WI38 (cell line): ENCODE measurements around the gene ARSD.
"Not testable (repeated sequence)": the region's sequence is repeated elsewhere in the genome, so short reads cannot be mapped to it uniquely, and the experiment has no call there.

Source experiments
- H3K4me3 ChIP-seq: 2 replicates; pipeline ENCODE4 v1.5.1; 2011; ENCODE audit warnings: low read depth, mild to moderate bottlenecking, control low read depth, low read length
- CTCF ChIP-seq: IDR thresholded peaks from 2 replicates; pipeline ENCODE4 v1.5.1; 2012; ENCODE audit warnings: low read depth, mild to moderate bottlenecking, control low read depth, low read length

Gene ARSD

DNA sequence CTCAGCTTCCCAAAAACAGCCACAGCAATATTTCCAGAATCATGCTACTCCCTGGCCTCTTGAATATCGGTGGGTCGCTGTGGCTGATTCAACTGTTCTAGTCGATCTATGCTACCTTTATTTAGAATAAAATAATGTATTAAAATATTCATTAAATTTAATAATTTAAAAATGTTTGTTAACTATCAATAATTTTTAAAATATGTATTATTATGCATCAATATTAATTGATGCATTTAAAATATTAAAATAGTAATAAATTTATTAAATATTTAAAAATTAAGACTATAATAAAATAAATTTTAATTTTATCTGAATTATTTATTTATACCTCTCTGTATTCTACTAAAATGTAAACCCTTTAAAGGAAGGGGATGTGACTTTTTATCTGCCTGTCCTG, 19.0 kb downstream of the ARSD start:
- H3K4me3 ChIP-seq: no peak overlapping the region
- no peak for TF ChIP-seq CTCF

DNA sequence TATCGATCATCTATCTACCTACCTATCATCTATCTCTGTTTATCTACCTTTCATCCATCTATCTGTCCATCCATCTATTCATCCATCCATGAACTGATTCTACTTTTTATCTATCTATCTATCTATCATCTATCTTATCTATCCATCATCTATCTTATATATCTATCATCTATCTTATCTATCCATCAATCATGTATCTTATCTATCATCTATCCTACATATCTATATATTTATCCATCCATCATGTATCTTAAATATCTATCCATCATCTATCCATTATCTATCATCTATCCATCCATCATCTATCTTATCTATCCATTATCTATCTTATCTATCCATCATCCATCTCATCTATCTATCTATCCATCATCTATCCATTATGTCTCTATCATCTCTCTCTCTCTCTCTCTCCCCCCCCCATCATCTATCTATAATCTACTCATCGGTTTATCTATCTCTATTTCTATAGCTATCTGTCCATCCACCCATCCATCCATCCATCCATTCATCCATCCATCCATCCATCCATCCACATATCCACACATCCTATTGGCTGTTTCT, 20.9 kb downstream of the ARSD start:
- H3K4me3 ChIP-seq: no peak overlapping the region
- no peak for TF ChIP-seq CTCF

GRCh38 chrX:2907295-2907694, 21.8 kb downstream of the ARSD start:
- H3K4me3 ChIP-seq: no peak overlapping the region
- no peak for TF ChIP-seq CTCF

DNA sequence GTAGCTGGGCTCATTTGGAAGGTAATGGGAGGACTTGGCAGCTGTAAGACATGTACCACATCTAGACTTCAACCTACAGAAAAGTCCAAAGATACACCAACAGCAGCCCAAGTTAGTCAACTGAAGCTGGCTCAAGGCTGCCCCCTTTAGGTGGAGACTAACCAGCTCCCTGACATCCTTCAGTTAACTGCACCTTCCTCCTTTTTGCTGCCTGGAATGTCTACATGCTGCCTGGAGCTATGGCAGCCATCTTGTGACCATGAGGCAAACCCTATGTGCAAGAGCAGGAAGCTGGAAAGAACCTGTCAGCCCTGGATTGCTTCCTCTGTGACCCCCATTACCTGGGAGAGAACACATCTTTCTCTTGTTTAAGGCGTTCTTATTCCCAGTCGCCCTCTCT, 25.8 kb downstream of the ARSD start:
- no peak for TF ChIP-seq CTCF
- no peak overlapping the region for H3K4me3 ChIP-seq

- TF ChIP-seq CTCF: no peak
- no peak overlapping the region for H3K4me3 ChIP-seq
These were observed 26.3 kb downstream of the ARSD start for GRCh38 chrX:2902841-2903240.

DNA sequence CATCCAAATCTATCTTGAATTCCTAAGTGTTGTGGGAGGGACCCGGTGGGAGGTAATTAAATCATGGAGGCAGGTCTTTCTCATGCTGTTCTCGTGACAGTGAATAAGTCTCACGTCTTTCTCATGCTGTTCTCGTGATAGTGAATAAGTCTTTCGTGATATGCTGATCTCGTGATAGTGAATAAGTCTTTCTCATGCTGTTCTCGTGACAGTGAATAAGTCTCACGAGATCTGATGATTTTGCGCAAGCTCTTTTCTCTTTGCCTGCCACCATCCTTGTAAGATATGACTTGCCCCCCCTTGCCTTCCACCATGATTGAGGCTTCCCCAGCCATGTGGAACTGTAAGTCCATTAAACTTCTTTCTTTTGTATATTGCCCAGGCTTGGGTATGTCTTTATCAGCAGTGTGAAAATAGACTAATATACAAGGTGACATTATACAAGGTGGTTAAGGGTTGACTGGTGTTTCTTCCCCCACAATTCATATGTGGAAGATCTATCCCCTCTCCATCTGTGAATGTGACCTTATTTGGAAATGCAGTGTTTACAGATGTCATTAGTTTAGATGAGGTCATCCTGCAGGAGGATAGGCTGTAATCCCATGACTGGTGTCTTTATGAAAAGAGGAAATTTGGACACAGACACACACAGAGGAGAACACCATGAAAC, 27.6 kb downstream of the ARSD start:
- no peak for TF ChIP-seq CTCF
- no peak overlapping the region for H3K4me3 ChIP-seq

GRCh38 chrX:2898846-2899512, 30.2 kb downstream of the ARSD start:
- H3K4me3 ChIP-seq: no peak overlapping the region
- no peak for TF ChIP-seq CTCF

- H3K4me3 ChIP-seq: not testable (repeated sequence)
These were observed 31.2 kb downstream of the ARSD start for GRCh38 chrX:2897690-2898623.
